B cell (primary cell): ENCODE measurements around the gene AGBL4. TPM values are rescaled to one million over a fixed set of nuclear protein-coding genes. Genes with fewer than 3 reads are reported as not detected.

Experiments used
- ATAC-seq: fragments of 200-7000 bp; cut with Tn5 transposase; one replicate; pipeline ENCODE4 v1.10.0; 2021; ENCODE audit warnings: low read depth, mild to moderate bottlenecking, moderate number of reproducible peaks, moderate library complexity
- CTCF ChIA-PET: fragments of 350-600 bp; sonication (Branson Sonifier 250); formaldehyde crosslinking; loops from one replicate; lab custom pipeline; 2021; ENCODE audit warnings: antibody characterized with exemption, inconsistent platforms; lab: Charles Lee
- POLR2A ChIA-PET: fragments of 350-600 bp; sonication (Branson Sonifier 250); formaldehyde crosslinking; loops from one replicate; lab custom pipeline; 2021; ENCODE audit warnings: antibody characterized with exemption; lab: Charles Lee
- DNase-seq: peaks from one replicate; pipeline ENCODE4 v3.0.0; 2013
- H2AFZ ChIP-seq: 2 replicates; pipeline ENCODE4 v1.6.1; 2012; ENCODE audit warnings: mild to moderate bottlenecking, low read depth, low read length; ENCODE audit not compliant: insufficient read depth, poor library complexity, severe bottlenecking
- H3K27ac ChIP-seq, 2 donors: 1 replicate in 1 of 2; 2 replicates in 1 of 2; pipeline ENCODE4 v1.5.1; 2012 to 2013; ENCODE audit warnings: low read length in 2 of 2, mild to moderate bottlenecking in 2 of 2, moderate library complexity in 1 of 2
- H3K27me3 ChIP-seq, 4 experiments: fragments of 200-600 bp in 1 of 4; sonication (generic) in 1 of 4; replicated peaks in 1 of 4; 1 replicate in 2 of 4; 2 replicates in 2 of 4; pipeline versions ENCODE4 v1.6.1 to v1.7.0; 2013 to 2016; ENCODE audit warnings: low read length in 3 of 4, mild to moderate bottlenecking in 2 of 4, mixed read lengths in 1 of 4, moderate library complexity in 1 of 4; ENCODE audit not compliant: insufficient read depth in 4 of 4, control insufficient read depth in 3 of 4; ENCODE audit errors: control extremely low read depth in 1 of 4
- H3K36me3 ChIP-seq, 2 experiments: replicated peaks in 1 of 2; 1 replicate in 1 of 2; 2 replicates in 1 of 2; pipeline versions ENCODE4 v1.6.1 to v1.7.1; 2013; ENCODE audit warnings: low read length in 1 of 2; ENCODE audit not compliant: insufficient read depth in 2 of 2, control insufficient read depth in 1 of 2; ENCODE audit errors: control extremely low read depth in 1 of 2, extremely low read depth in 1 of 2
- H3K4me1 ChIP-seq, 2 donors: fragments of 200-600 bp in 1 of 2; sonication (generic) in 1 of 2; 1 replicate in 1 of 2; 2 replicates in 1 of 2; pipeline versions ENCODE4 v1.5.1 to v1.6.1; 2013 to 2017; ENCODE audit warnings: low read length in 2 of 2; ENCODE audit not compliant: control insufficient read depth in 2 of 2, insufficient read depth in 2 of 2
- H3K4me2 ChIP-seq: replicated peaks from 2 replicates; pipeline ENCODE3; 2012; ENCODE audit warnings: mild to moderate bottlenecking, low read depth, low read length; ENCODE audit not compliant: poor library complexity, severe bottlenecking
- H3K4me3 ChIP-seq, 5 experiments: fragments of 200-600 bp in 1 of 5; sonication (generic) in 1 of 5; 1 replicate in 3 of 5; 2 replicates in 2 of 5; pipeline versions ENCODE4 v1.5.1 to v1.7.0; 2011 to 2016; ENCODE audit warnings: low read length in 4 of 5, mild to moderate bottlenecking in 4 of 5, low read depth in 2 of 5, control low read depth in 1 of 5, moderate library complexity in 1 of 5; ENCODE audit not compliant: insufficient read depth in 1 of 5; ENCODE audit errors: control extremely low read depth in 1 of 5, extremely low read depth in 1 of 5
- H3K79me2 ChIP-seq: fragments of 200-600 bp; sonication (generic); one replicate; pipeline ENCODE4 v1.6.0; 2016; ENCODE audit warnings: low read length; ENCODE audit not compliant: control insufficient read depth, insufficient read depth
- H3K9ac ChIP-seq: fragments of 200-600 bp; sonication (generic); 2 replicates; pipeline ENCODE4 v1.6.1; 2017; ENCODE audit warnings: mild to moderate bottlenecking, low read length, moderate library complexity
- H3K9me3 ChIP-seq, 3 donors: one replicate each; pipeline versions ENCODE4 v1.6.1 to v1.7.1; 2013; ENCODE audit warnings: low read length in 2 of 3; ENCODE audit not compliant: control insufficient read depth in 2 of 3, insufficient read depth in 1 of 3; ENCODE audit errors: control extremely low read depth in 1 of 3
- H4K20me1 ChIP-seq: 2 replicates; pipeline ENCODE4 v1.6.0; 2012; ENCODE audit warnings: mild to moderate bottlenecking, low read length; ENCODE audit not compliant: insufficient read depth, control insufficient read depth, poor library complexity, severe bottlenecking
- H3K27ac Mint-ChIP-seq: one replicate; pipeline ENCODE4 v1.8.0; 2021; ENCODE audit warnings: mixed read lengths
- H3K27me3 Mint-ChIP-seq: one replicate; pipeline ENCODE4 v1.8.0; 2021; ENCODE audit warnings: mixed read lengths
- H3K4me1 Mint-ChIP-seq: one replicate; pipeline ENCODE4 v1.8.0; 2021; ENCODE audit warnings: mixed read lengths
- H3K4me3 Mint-ChIP-seq: one replicate; pipeline ENCODE4 v1.8.0; 2021; ENCODE audit warnings: mixed read lengths
- H3K9me3 Mint-ChIP-seq: one replicate; pipeline ENCODE4 v1.8.0; 2022; ENCODE audit warnings: mixed read lengths; ENCODE audit not compliant: insufficient read depth
- EZH2 ChIP-seq: IDR thresholded peaks from 2 replicates; pipeline ENCODE4 v1.6.1; 2012; ENCODE audit warnings: borderline replicate concordance, low read depth, mild to moderate bottlenecking, moderate library complexity, low read length; ENCODE audit not compliant: insufficient read depth, poor library complexity, severe bottlenecking
- WGBS: methylation state at CpG from one replicate; pipeline ENCODE4 v1.1.5; 2013; ENCODE audit warnings: missing lambda C conversion rate; ENCODE audit not compliant: insufficient coverage; 5-methylcytosine and 5-hydroxymethylcytosine counted together
- intact Hi-C: fragments of 100-400 bp; cut with micrococcal nuclease; formaldehyde crosslinking; loops from one replicate; pipeline ENCODE4 v1.10.0; 2022
- polyA plus RNA-seq: library from polyadenylated mRNA; depleted of rRNA; stranded (reverse); fragments of >200 nt; gene quantifications from 2 replicates; pipeline ENCODE4 v1.2.3, GENCODE V29; 2012
- total RNA-seq, 2 donors: library from RNA; stranded (reverse); fragments of 120-200 nt in 1 of 2; gene quantifications; 1 replicate in 1 of 2; 2 replicates in 1 of 2; pipeline versions ENCODE4 v1.2.3 to v1.2.4, GENCODE V29; 2013 to 2022
- TF ChIP-seq, protein P1 (sequence below): fragments of 200-600 bp; IDR thresholded peaks from one replicate; pipeline ENCODE4 v1.8.0; 2022; ENCODE audit warnings: antibody characterized with exemption, mild to moderate bottlenecking

The AGBL4 gene
- total and polyA plus RNA-seq, 2 donors (not counting 1 experiment from before 2014, with no cell fraction given), result 0.07 to 0.12 TPM

DNA sequence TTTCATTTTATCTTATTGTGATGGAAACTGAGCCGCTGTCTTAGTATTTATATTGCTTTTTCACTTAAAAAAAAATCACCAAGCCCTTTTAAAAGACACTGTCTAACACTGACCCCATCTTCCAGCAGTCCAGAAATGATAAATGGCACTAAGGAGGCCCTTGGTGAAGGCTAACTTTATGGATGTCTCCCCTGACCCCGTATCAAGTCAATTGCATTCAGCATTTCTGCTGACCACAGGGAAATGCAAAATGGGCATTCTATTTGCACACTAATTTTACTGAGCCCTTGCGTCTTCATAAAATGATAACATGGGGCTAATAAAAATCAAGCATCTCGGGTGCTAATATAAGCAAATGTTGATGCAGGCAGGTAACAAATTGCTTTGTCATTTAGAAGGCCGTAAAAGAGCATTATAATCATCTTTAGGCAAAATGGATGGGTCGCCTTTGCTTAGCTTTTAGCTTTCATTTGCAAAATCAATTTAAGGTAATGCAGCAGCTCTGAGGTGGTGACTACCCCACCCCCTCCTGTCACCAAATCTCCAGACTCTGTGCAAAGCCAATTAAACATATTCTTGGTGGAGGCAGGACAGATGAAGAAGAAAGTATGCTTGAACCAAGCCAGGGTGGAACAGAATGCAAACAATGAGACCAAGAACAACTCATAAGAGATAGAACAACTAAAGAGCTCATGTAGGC is 1357.9 kb downstream of the AGBL4 start:
- no peak for ATAC-seq
- H3K36me3 ChIP-seq, result no peaks in the 10 kb centered on the region
- H3K4me3 ChIP-seq, result no peak overlapping the region
- no peak overlapping the region for H3K4me2 ChIP-seq
- no peaks in the 10 kb centered on the region for H3K4me1 ChIP-seq
- no peaks in the 10 kb centered on the region for H3K9me3 ChIP-seq
- no peaks in the 10 kb centered on the region for H3K27me3 ChIP-seq
- H3K27ac Mint-ChIP-seq, result no peak overlapping the region
- H3K4me1 Mint-ChIP-seq, result no peaks in the 10 kb centered on the region
- CTCF ChIA-PET, result interaction anchor here (1.2 to 2.4 kb wide), 2 partner anchors 12 kb away, joined by 3 to 13 read pairs; no protein-coding TSS in a partner anchor
- no peak overlapping the region for H2AFZ ChIP-seq
- DNase-seq, result no peak
- H3K9me3 Mint-ChIP-seq, result no peaks in the 10 kb centered on the region
- H3K27ac ChIP-seq, result no peak overlapping the region
- no peak for TF ChIP-seq EZH2
- TF ChIP-seq, protein P1, sequence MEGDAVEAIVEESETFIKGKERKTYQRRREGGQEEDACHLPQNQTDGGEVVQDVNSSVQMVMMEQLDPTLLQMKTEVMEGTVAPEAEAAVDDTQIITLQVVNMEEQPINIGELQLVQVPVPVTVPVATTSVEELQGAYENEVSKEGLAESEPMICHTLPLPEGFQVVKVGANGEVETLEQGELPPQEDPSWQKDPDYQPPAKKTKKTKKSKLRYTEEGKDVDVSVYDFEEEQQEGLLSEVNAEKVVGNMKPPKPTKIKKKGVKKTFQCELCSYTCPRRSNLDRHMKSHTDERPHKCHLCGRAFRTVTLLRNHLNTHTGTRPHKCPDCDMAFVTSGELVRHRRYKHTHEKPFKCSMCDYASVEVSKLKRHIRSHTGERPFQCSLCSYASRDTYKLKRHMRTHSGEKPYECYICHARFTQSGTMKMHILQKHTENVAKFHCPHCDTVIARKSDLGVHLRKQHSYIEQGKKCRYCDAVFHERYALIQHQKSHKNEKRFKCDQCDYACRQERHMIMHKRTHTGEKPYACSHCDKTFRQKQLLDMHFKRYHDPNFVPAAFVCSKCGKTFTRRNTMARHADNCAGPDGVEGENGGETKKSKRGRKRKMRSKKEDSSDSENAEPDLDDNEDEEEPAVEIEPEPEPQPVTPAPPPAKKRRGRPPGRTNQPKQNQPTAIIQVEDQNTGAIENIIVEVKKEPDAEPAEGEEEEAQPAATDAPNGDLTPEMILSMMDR, result no peak
- intact Hi-C loops, result no loop called here
- POLR2A ChIA-PET, result no interaction called here
- no peaks in the 10 kb centered on the region for H3K79me2 ChIP-seq
- H3K9ac ChIP-seq, result no peak overlapping the region
- H3K4me3 Mint-ChIP-seq, result no peak overlapping the region
- no CpG with 5 or more reads among the region's 6 CpGs for WGBS
- peaks cover 3% of the 10 kb centered on the region for H3K27me3 Mint-ChIP-seq
- no peaks in the 10 kb centered on the region for H4K20me1 ChIP-seq

DNA sequence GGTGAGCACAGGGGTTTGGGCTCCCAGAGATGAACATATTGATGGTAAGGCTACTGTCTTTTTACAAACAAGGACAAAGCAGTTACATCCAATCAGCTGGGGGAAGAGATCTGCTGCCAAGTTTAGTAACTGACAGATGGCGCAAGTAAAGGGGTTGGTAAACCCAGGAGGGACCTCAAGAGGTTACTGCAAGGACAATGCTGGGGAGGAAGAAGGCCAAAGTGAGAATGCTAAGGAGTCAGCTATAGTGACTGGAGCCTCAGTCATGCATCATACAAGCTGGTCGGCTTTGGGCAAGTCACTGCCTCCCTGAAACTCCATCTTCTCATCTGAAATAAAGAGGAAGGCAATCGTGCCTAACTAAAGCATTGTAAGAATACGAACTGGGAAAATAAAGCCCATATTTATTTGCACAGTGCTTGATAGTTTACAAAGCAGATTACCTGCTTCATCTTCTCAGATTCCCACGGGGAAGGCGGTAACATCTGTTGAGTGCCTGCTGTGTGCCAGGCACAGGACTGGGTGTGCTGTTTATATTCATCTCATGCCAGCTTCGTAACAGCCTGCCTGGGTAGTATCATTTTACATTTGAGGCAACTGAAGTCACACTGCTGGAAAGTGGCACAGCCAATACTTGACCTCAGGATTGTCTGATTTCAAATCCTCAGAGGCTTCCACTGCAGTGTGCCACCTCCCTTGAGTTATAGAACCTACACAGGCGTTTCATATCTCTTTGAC is 1361.9 kb downstream of the AGBL4 start:
- CTCF ChIA-PET, result interaction anchor here (1.5 kb wide), 1 partner anchor 15 kb away, joined by 6 read pairs; no protein-coding TSS in a partner anchor
- ATAC-seq, result no peak
- no peaks in the 10 kb centered on the region for H3K9me3 Mint-ChIP-seq
- no peak overlapping the region for H3K4me3 ChIP-seq
- TF ChIP-seq, protein P1, result no peak
- no peak for TF ChIP-seq EZH2
- H4K20me1 ChIP-seq, result no peaks in the 10 kb centered on the region
- H3K27me3 Mint-ChIP-seq, result peaks cover 4% of the 10 kb centered on the region
- no peak for DNase-seq
- H3K27ac ChIP-seq, result no peak overlapping the region
- H3K79me2 ChIP-seq, result no peaks in the 10 kb centered on the region
- no peak overlapping the region for H3K27ac Mint-ChIP-seq
- H3K4me3 Mint-ChIP-seq, result no peak overlapping the region
- peaks cover 0 to 3% of the 10 kb centered on the region in 2 donors for H3K4me1 ChIP-seq
- no peak overlapping the region for H2AFZ ChIP-seq
- H3K4me1 Mint-ChIP-seq, result peaks cover 9% of the 10 kb centered on the region
- POLR2A ChIA-PET, result no interaction called here
- H3K9me3 ChIP-seq, result no peaks in the 10 kb centered on the region
- no peak overlapping the region for H3K4me2 ChIP-seq
- H3K36me3 ChIP-seq, result no peaks in the 10 kb centered on the region
- WGBS, result 87% methylated on average over 6 of the region's 8 CpGs
- H3K27me3 ChIP-seq, result no peaks in the 10 kb centered on the region
- intact Hi-C loops, result no loop called here
- H3K9ac ChIP-seq, result no peak overlapping the region
